ENCODE data around the gene CDK17. TPM values are rescaled to one million over a fixed set of nuclear protein-coding genes. Genes with fewer than 3 reads are reported as not detected.

CDK17 gene
- total and polyA plus RNA-seq, 2 of the 8 experiments (the other 6 are each of a cell fraction or from before 2014, with no cell fraction given) = 5.8 to 20.0 TPM

DNA sequence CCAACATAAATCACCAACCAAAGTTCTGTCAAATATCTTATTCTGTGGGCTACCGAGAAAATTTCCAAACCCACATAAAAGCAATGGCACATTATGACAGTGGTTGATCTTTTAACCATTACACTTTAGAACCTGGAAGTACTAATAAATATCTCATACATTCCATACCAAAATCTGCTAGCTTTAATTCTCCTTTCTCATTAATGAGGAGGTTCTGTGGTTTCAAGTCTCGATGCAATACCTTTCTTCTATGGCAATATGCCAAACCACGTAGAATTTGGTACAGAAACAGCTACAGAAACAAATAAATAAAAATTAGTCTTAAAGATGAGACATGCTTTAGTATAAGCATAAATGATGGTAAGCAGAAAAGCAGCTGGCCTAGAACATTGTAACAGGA, 105.4 kb downstream of the CDK17 start:
- 91% methylated on average over 3 of the region's 3 CpGs; no CpG with 5 or more reads in 1 of the 2 experiments for WGBS, 2 experiments (ENCODE audit: extremely low coverage in 1 of 2, insufficient coverage in 1 of 2, insufficient read length in 1 of 2, insufficient replicate concordance in 2 of 2, low coverage in 1 of 2, low lambda C conversion rate in 2 of 2, missing lambda C conversion rate in 1 of 2)
- Histone ChIP-seq H4K20me1 (replicated peaks in 1 of 2; ENCODE audit: control insufficient read depth in 1 of 2, insufficient read depth in 2 of 2, low read length in 2 of 2) (no peaks in the 10 kb centered on the region), H2BK20ac (ENCODE audit: low read length) (no peak overlapping the region), H3K4me3 (ENCODE audit: extremely low read depth in 1 of 4, insufficient read depth in 2 of 4, low read depth in 3 of 4, low read length in 4 of 4) (no peak overlapping the region), H2AK5ac (ENCODE audit: low read depth, low read length) (no peak overlapping the region), H3K79me1 (ENCODE audit: low read depth, low read length) (no peaks in the 10 kb centered on the region), H3K14ac (ENCODE audit: insufficient read length) (no peak overlapping the region), H3K9ac (replicated peaks in 1 of 4; ENCODE audit: extremely low read depth in 1 of 4, low read depth in 3 of 4, low read length in 3 of 4) (no peak overlapping the region), H2BK5ac (ENCODE audit: low read depth, low read length) (no peak overlapping the region), H3K23ac (ENCODE audit: insufficient read length) (no peak overlapping the region), H3K36me3 (ENCODE audit: control insufficient read depth in 2 of 4, insufficient read depth in 4 of 4, low read length in 3 of 4) (peaks cover 0 to 12% (median 0%) of the 10 kb centered on the region in 4 experiments; a peak in 2 of 8 replicates), H4K8ac (ENCODE audit: extremely low read depth, insufficient read depth, low read length) (no peak overlapping the region), H2BK15ac (ENCODE audit: low read length) (no peak overlapping the region), H4K5ac (ENCODE audit: insufficient read length, low read depth, low read length) (no peak overlapping the region), H3K79me2 (ENCODE audit: control insufficient read depth in 1 of 2, insufficient read depth in 2 of 2, low read length in 2 of 2) (no peaks in the 10 kb centered on the region), H3K27ac (ENCODE audit: low read depth, low read length) (no peak overlapping the region), H3K4me2 (ENCODE audit: insufficient read depth in 1 of 2, low read depth in 2 of 2, low read length in 2 of 2) (no peak overlapping the region), H3K56ac (replicated peaks; ENCODE audit: insufficient read length, low read depth, low read length) (no peak overlapping the region), H3K23me2 (ENCODE audit: low read depth, low read length) (no peaks in the 10 kb centered on the region), H2BK12ac (ENCODE audit: low read depth, low read length) (no peak overlapping the region), H3K4me1 (replicated peaks in 1 of 4; ENCODE audit: control insufficient read depth in 3 of 4, insufficient read depth in 4 of 4, low read length in 3 of 4) (no peaks in the 10 kb centered on the region), H3K18ac (ENCODE audit: extremely low read depth, low read length) (no peak overlapping the region), H3K4ac (replicated peaks; ENCODE audit: insufficient read length, low read depth, low read length) (no peak overlapping the region), H3K27me3 (replicated peaks in 1 of 4; ENCODE audit: control insufficient read depth in 3 of 4, extremely low read depth in 1 of 4, insufficient read depth in 3 of 4, low read length in 3 of 4) (no peaks in the 10 kb centered on the region), H4K91ac (replicated peaks; ENCODE audit: insufficient read length, low read length) (no peak overlapping the region), H2AFZ (ENCODE audit: low read length) (no peak overlapping the region), H3K9me3 (ENCODE audit: insufficient read depth in 2 of 2, low read depth in 1 of 2, low read length in 1 of 2) (no peaks in the 10 kb centered on the region), H2BK120ac (replicated peaks; ENCODE audit: low read depth, low read length) (no peak overlapping the region)
- no peak for TF ChIP-seq SRF (IDR thresholded peaks at IDR 0.05; ENCODE audit: low read depth, low read length)
- no peak for TF ChIP-seq EGR1 (IDR thresholded peaks at IDR 0.05; ENCODE audit: borderline replicate concordance, low read depth, low read length)
- no peak for TF ChIP-seq POLR2AphosphoS5 (IDR thresholded peaks at IDR 0.05; ENCODE audit: low read depth, low read length)
- no peak for TF ChIP-seq RNF2 (IDR thresholded peaks at IDR 0.05; ENCODE audit: borderline replicate concordance, low read depth, low read length, missing control alignments, poor library complexity, severe bottlenecking)
- TF ChIP-seq RXRA (IDR thresholded peaks at IDR 0.05; ENCODE audit: insufficient read depth, low read depth, low read length) = no peak
- no peak for TF ChIP-seq ZNF274 (IDR thresholded peaks at IDR 0.05; ENCODE audit: borderline replicate concordance, extremely low read depth, low read length)
- TF ChIP-seq POU5F1 (IDR thresholded peaks at IDR 0.05; ENCODE audit: low read depth, low read length) = no peak
- TF ChIP-seq CTBP2 (IDR thresholded peaks at IDR 0.05; ENCODE audit: borderline replicate concordance, insufficient read depth, insufficient read length, low read length) = no peak
- TF ChIP-seq SP1 (IDR thresholded peaks at IDR 0.05; ENCODE audit: low read depth, low read length) = no peak
- no peak for TF ChIP-seq TBP (IDR thresholded peaks at IDR 0.05; ENCODE audit: low read depth, low read length)
- TF ChIP-seq BCL11A (IDR thresholded peaks at IDR 0.05; ENCODE audit: low read depth in 2 of 2, low read length in 2 of 2) = no peak
- TF ChIP-seq GABPA (IDR thresholded peaks at IDR 0.05; ENCODE audit: borderline replicate concordance, insufficient read depth, low read length) = no peak
- no peak for FAIRE-seq
- no peak for DNase-seq (ENCODE audit: low read depth in 1 of 2, low spot score in 2 of 2)
- ChIA-PET CTCF (ENCODE audit: partially characterized antibody) (no interaction called here), POLR2A (ENCODE audit: partially characterized antibody) (no interaction called here)
